OCI-LY1 (cell line): Measurements from ENCODE around the gene IFNE.

Experiments
- H2AFZ ChIP-seq: fragments of 200-600 bp; sonication (generic), shearing (Covaris generic); 2 replicates; pipeline ENCODE4 v1.6.0; 2014; ENCODE audit warnings: antibody characterized with exemption, mild to moderate bottlenecking, low read length
- H3F3A ChIP-seq: fragments of 200-600 bp; sonication (generic), shearing (Covaris generic); 2 replicates; pipeline ENCODE4 v1.6.0; 2014; ENCODE audit warnings: mild to moderate bottlenecking, antibody characterized with exemption, low read length, moderate library complexity; ENCODE audit not compliant: insufficient read depth
- H3K27ac ChIP-seq: fragments of 200-600 bp; sonication (generic); 2 replicates; pipeline ENCODE4 v1.5.1; 2014; ENCODE audit warnings: low read length, mixed run types, mild to moderate bottlenecking, low read depth; ENCODE audit not compliant: poor library complexity, severe bottlenecking
- H3K27me3 ChIP-seq: fragments of 200-600 bp; sonication (generic); 2 replicates; pipeline ENCODE4 v1.6.0; 2014; ENCODE audit warnings: antibody characterized with exemption, mild to moderate bottlenecking, low read length, moderate library complexity; ENCODE audit not compliant: insufficient read depth
- H3K36me3 ChIP-seq: fragments of 200-600 bp; sonication (generic); 2 replicates; pipeline ENCODE4 v1.6.1; 2014; ENCODE audit warnings: mild to moderate bottlenecking, antibody characterized with exemption, low read length, moderate library complexity, mixed read lengths; ENCODE audit not compliant: insufficient read depth
- H3K4me1 ChIP-seq: fragments of 200-600 bp; sonication (generic); 2 replicates; pipeline ENCODE4 v1.5.1; 2014; ENCODE audit warnings: mild to moderate bottlenecking, low read length, moderate library complexity; ENCODE audit not compliant: insufficient read depth, severe bottlenecking
- H3K4me2 ChIP-seq: fragments of 200-600 bp; sonication (generic), shearing (Covaris generic); 2 replicates; pipeline ENCODE4 v1.6.1; 2014; ENCODE audit warnings: low read length
- H3K4me3 ChIP-seq: fragments of 200-600 bp; sonication (generic); 2 replicates; pipeline ENCODE4 v1.5.1; 2014; ENCODE audit warnings: low read length, low read depth, mild to moderate bottlenecking, mixed read lengths; ENCODE audit not compliant: poor library complexity, severe bottlenecking
- H3K79me2 ChIP-seq: fragments of 200-600 bp; shearing (Covaris generic); 2 replicates; pipeline ENCODE4 v1.6.1; 2016; ENCODE audit warnings: mixed run types, low read length, mixed read lengths; ENCODE audit not compliant: insufficient read depth
- H3K9ac ChIP-seq: fragments of 200-600 bp; sonication (generic), shearing (Covaris generic); 2 replicates; pipeline ENCODE4 v1.6.1; 2014; ENCODE audit warnings: mild to moderate bottlenecking, low read length, mixed read lengths
- H3K9me2 ChIP-seq: fragments of 200-600 bp; sonication (generic), shearing (Covaris generic); 2 replicates; pipeline ENCODE4 v1.6.1; 2014; ENCODE audit warnings: low read depth, mild to moderate bottlenecking, low read length, mixed read lengths
- H3K9me3 ChIP-seq: fragments of 200-600 bp; shearing (Covaris generic); 2 replicates; pipeline ENCODE4 v1.6.1; 2014; ENCODE audit warnings: low read length, mixed read lengths
- H4K20me1 ChIP-seq: fragments of 200-600 bp; sonication (generic), shearing (Covaris generic); 2 replicates; pipeline ENCODE4 v1.6.0; 2016; ENCODE audit warnings: mild to moderate bottlenecking, low read length; ENCODE audit not compliant: insufficient read depth
- EZH2 ChIP-seq: fragments of 200-600 bp; sonication (generic), shearing (Covaris generic); IDR thresholded peaks from 2 replicates; pipeline ENCODE4 v1.8.0; 2017; ENCODE audit warnings: borderline replicate concordance, mixed run types, mild to moderate bottlenecking, antibody characterized with exemption, low read length, moderate library complexity, mixed read lengths
- TF ChIP-seq, protein P1 (sequence below): fragments of 200-600 bp; sonication (generic), shearing (Covaris generic); IDR thresholded peaks from 2 replicates; pipeline ENCODE4 v1.5.1; 2017; ENCODE audit warnings: mild to moderate bottlenecking, antibody characterized with exemption, low read length, moderate library complexity, mixed read lengths

Gene IFNE

DNA sequence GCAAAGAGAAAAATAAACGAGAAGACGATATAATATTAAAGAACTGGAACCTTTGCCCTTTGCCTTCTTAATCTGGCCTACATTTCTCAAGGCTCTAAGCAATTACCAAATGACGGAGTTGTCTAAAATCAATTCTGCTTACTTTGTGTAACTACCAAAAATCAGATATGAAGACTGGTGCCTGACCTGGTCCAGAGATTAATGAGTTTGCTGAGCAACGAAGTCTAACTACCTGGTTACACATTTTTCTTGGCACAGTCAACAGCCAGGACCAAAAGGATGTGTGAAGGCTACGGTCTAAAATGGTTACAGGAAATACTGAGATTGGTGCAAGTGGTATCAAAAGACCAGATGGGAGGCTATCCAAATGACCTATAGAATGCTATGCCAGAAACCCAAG lies 17.8 kb upstream of the IFNE start:
- Histone ChIP-seq H3K27ac (no peak overlapping the region), H3K27me3 (no peaks in the 10 kb centered on the region), H3K36me3 (no peaks in the 10 kb centered on the region)

DNA sequence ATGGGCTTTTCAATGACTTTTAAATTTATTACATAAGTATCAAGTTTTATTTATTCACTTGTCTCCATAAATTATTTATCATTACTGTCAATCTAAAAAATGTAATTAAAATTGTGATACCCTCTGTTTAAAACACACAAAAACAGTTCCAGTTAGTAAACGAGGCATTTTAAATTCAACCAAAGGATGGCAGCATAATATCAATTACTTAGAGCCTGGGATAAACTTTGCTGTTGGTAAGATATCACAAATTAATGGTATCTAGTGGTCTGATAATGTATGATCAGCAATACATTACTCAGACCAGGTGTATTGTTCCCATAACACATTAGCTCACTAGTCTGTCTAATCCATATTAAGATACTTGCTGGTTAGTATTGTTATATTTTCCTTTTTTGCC lies 9.6 kb upstream of the IFNE start:
- Histone ChIP-seq H3K4me3 (no peak overlapping the region), H3K36me3 (no peaks in the 10 kb centered on the region), H4K20me1 (no peaks in the 10 kb centered on the region), H3K4me1 (no peaks in the 10 kb centered on the region), H3K79me2 (no peaks in the 10 kb centered on the region), H3K27me3 (no peaks in the 10 kb centered on the region), H3F3A (no peaks in the 10 kb centered on the region), H3K9ac (no peak overlapping the region), H3K9me2 (no peaks in the 10 kb centered on the region), H3K27ac (no peak overlapping the region), H3K4me2 (no peak overlapping the region), H2AFZ (no peak overlapping the region), H3K9me3 (no peaks in the 10 kb centered on the region)
- TF ChIP-seq, protein P1, sequence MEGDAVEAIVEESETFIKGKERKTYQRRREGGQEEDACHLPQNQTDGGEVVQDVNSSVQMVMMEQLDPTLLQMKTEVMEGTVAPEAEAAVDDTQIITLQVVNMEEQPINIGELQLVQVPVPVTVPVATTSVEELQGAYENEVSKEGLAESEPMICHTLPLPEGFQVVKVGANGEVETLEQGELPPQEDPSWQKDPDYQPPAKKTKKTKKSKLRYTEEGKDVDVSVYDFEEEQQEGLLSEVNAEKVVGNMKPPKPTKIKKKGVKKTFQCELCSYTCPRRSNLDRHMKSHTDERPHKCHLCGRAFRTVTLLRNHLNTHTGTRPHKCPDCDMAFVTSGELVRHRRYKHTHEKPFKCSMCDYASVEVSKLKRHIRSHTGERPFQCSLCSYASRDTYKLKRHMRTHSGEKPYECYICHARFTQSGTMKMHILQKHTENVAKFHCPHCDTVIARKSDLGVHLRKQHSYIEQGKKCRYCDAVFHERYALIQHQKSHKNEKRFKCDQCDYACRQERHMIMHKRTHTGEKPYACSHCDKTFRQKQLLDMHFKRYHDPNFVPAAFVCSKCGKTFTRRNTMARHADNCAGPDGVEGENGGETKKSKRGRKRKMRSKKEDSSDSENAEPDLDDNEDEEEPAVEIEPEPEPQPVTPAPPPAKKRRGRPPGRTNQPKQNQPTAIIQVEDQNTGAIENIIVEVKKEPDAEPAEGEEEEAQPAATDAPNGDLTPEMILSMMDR, result no peak
- no peak for TF ChIP-seq EZH2

More for the DNA sequence above, 17.8 kb upstream of the IFNE start:
- Histone ChIP-seq H3K9ac (no peak overlapping the region), H3K9me3 (no peaks in the 10 kb centered on the region), H3K4me3 (no peak overlapping the region), H3K4me2 (no peak overlapping the region), H4K20me1 (no peaks in the 10 kb centered on the region), H3K9me2 (no peaks in the 10 kb centered on the region), H2AFZ (no peak overlapping the region), H3K4me1 (no peaks in the 10 kb centered on the region), H3K79me2 (no peaks in the 10 kb centered on the region), H3F3A (no peaks in the 10 kb centered on the region)
- TF ChIP-seq, protein P1, result no peak
- no peak for TF ChIP-seq EZH2

DNA sequence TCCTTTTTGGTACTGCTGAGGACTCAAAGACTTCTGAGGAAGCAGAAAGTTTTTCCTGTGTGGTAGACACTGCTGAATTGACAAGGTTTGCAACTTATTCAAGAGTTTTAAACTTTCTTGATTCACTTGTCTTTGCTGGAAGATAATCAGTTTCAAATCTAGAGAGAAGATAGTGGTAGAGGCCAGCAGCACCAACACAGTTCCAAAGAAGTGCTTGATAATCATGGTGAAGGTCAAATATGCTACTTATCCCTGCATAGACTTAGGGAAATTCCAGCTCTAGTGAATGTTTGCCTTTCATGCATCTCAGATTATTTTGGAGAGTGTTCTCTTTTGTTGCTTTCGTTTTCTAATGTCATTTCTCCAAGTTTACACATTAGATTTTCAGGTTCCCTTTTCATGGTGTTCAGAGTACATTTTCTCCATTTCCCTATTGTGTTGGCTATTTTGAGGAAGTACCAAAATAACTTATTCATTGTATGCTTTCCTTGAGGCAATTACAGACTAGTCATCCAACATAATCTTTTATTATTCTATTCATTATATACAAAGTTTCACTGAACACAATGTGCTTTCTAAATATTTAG lies 550 bp downstream of the IFNE start:
- no peak overlapping the region for H3K27ac ChIP-seq
- no peaks in the 10 kb centered on the region for H3K9me2 ChIP-seq
- H3K27me3 ChIP-seq, result 0 out of 2 replicates have a peak, but pooled peaks cover 6% of the 10 kb centered on the region
- H3K4me3 ChIP-seq, result no peak overlapping the region
- no peaks in the 10 kb centered on the region for H3K9me3 ChIP-seq
- no peaks in the 10 kb centered on the region for H3K79me2 ChIP-seq
- H3K4me1 ChIP-seq, result no peaks in the 10 kb centered on the region
- TF ChIP-seq, protein P1, result no peak
- no peak for TF ChIP-seq EZH2
- H2AFZ ChIP-seq, result no peak overlapping the region
- no peak overlapping the region for H3K9ac ChIP-seq
- no peaks in the 10 kb centered on the region for H3K36me3 ChIP-seq
- H3F3A ChIP-seq, result no peaks in the 10 kb centered on the region
- no peak overlapping the region for H3K4me2 ChIP-seq
- no peaks in the 10 kb centered on the region for H4K20me1 ChIP-seq
